Activated T-helper 17 cell treated with anti-CD3 and anti-CD28 coated beads, Interleukin-2, amount 50 U/mL, for 72 hours (primary cell): ENCODE data around the gene PALB2. TPM values are rescaled to one million over a fixed set of nuclear protein-coding genes. Genes with fewer than 3 reads are reported as not detected.
A peak's percentile ranks its signal among the peaks of the same experiment; 100 is the strongest.

Experiments used
- ATAC-seq: fragments of 150-1000 bp; cut with Tn5 transposase; replicated peaks from 2 replicates; pipeline ENCODE4 v1.10.0; 2021; ENCODE audit warnings: mild to moderate bottlenecking, moderate library complexity
- H3K27ac Mint-ChIP-seq: one replicate; pipeline ENCODE4 v1.8.0; 2022; ENCODE audit warnings: mixed read lengths
- H3K27me3 Mint-ChIP-seq: one replicate; pipeline ENCODE4 v1.8.0; 2022; ENCODE audit warnings: mixed read lengths
- H3K36me3 Mint-ChIP-seq: one replicate; pipeline ENCODE4 v1.8.0; 2022; ENCODE audit warnings: low read depth, mild to moderate bottlenecking, mixed read lengths
- H3K4me1 Mint-ChIP-seq: one replicate; pipeline ENCODE4 v1.8.0; 2022; ENCODE audit warnings: mixed read lengths
- H3K4me3 Mint-ChIP-seq: one replicate; pipeline ENCODE4 v1.8.0; 2022; ENCODE audit warnings: mild to moderate bottlenecking, mixed read lengths
- H3K9me3 Mint-ChIP-seq: one replicate; pipeline ENCODE4 v1.8.0; 2022; ENCODE audit warnings: mixed read lengths
- total RNA-seq, 2 donors: library from RNA; stranded (reverse); gene quantifications; one replicate each; pipeline ENCODE4 v1.2.3, GENCODE V29; 2022

PALB2 gene
- total RNA-seq, 2 donors from 2014 or later: 17.6 to 20.5 TPM

DNA sequence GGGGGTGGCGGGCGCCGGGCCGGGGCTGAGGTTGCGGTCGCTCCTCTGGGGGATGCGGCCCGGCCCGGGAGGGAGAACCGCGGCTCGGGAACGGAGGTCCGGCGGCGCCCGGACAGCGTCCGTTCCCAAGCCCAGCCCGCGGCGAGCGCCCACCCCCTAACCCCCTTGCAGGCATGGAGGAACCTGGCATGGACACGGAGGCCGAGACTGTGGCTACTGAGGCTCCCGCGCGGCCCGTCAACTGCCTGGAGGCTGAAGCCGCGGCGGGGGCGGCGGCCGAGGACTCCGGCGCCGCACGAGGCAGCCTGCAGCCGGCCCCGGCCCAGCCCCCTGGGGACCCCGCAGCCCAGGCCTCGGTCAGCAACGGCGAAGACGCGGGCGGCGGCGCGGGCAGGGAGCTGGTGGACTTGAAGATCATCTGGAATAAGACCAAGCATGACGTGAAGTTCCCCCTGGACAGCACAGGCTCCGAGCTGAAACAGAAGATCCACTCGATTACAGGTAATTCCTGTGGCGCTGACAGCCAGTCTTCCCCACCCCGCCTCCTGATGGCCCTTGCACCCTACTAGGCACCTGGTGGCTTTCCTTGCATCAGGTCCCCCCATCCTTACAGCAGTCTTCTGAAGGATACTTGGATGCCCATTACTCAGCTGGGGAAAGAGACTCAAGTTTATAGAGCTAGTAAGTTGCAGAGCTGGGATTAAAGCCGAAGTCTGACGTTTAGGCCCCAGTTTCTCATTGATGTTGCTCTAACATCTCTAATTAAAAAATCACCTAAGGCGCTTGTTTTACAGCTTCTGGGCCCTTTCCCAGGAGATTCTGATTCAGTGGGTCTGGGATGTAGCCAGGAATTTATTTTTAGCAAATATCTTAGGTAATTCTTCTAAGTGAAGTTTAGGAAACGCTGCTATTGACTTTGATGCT is 83.1 kb downstream of the PALB2 start:
- H3K4me3 Mint-ChIP-seq: peak overlapping the region; percentile 93
- ATAC-seq: peak; percentile 14
- peaks cover 68% of the 10 kb centered on the region for H3K36me3 Mint-ChIP-seq
- no peaks in the 10 kb centered on the region for H3K9me3 Mint-ChIP-seq
- H3K27me3 Mint-ChIP-seq: no peaks in the 10 kb centered on the region
- peak overlapping the region; percentile 95 for H3K27ac Mint-ChIP-seq
- peaks cover 8% of the 10 kb centered on the region for H3K4me1 Mint-ChIP-seq

DNA sequence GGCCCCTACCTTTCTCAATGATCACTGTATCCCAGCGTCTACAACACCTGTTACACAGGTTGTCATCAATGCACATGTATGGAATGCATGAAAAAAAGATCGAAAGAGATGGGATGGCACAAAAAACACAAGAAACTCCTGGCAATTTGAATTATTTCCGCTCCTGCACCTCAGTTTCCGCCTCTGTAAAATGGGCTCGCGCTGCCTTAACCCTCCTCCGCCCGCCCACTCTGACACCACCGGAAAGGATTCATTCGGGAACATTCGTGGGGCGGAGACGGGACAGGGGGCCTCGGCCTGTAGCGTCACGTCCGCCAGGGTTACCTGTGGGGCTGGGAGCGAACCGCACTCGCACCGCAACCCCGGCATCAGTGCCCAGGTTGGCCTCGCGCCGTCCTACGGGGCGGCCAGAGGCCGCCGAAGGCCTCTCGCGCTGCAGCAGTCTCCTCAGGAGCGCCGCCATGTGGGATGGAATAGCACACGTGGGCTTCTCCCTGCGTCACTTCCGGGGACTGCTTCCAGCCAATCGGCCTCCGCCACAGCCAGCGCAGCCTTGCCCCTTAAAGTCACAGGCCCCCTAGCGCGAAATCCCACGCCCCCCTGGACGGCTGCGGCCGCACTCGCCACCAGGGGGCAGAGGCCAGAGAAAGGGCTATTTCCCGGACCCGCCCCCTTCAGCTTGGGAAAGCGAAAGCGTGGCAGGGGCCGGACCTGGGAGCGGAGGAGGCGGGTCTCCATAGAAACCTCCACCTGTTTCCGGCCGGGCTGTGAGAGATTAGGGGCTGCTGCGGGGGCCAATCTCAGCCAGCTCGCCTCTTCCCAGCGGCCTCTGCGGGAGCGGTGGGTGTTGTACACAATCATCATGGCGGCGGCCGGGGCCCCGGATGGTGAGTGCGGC is 84.0 kb downstream of the PALB2 start, which contains the start of the genes EARS2 and UBFD1:
Gene EARS2 (minus strand): TSS at position 470 of the 898 bp plus-strand sequence. CDS start 7 bp downstream, at position 463.
Gene UBFD1 (plus strand): TSS at position 847 of the 898 bp plus-strand sequence. CDS start 16 bp downstream, at position 863.
- Mint-ChIP-seq H3K36me3 (peaks cover 68% of the 10 kb centered on the region), H3K27ac (peak within 1 kb of the TSS; percentile 95), H3K27me3 (no peaks in the 10 kb centered on the region), H3K9me3 (no peaks in the 10 kb centered on the region), H3K4me3 (peak within 1 kb of the TSS; percentile 93), H3K4me1 (peaks cover 8% of the 10 kb centered on the region)
- peak; percentile 94 for ATAC-seq

DNA sequence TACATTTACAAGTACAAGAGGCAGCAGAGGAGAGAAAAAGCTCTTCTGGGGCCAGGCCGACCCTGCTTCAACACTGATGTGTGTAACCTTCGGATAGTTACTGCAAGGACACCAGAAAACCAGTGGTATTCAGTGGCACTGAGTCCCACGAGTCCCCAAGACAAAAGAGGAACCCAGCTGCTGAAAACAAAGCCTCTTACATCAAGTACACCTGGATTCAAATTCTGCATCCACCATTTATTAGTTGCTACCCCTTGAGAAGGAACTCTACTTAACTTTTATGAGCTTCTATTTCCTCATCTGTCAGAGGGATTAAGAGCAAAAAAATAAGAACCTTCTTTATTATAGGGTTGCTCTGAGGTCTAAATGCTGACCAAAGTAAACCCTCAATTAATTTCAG is 86.6 kb downstream of the PALB2 start:
- peaks cover 6% of the 10 kb centered on the region for H3K4me1 Mint-ChIP-seq
- H3K4me3 Mint-ChIP-seq: no peak overlapping the region
- no peaks in the 10 kb centered on the region for H3K9me3 Mint-ChIP-seq
- H3K36me3 Mint-ChIP-seq: peaks cover 68% of the 10 kb centered on the region
- no peaks in the 10 kb centered on the region for H3K27me3 Mint-ChIP-seq
- no peak overlapping the region for H3K27ac Mint-ChIP-seq
- no peak for ATAC-seq

Other genes with a start within 250 kb of the PALB2 start
- gene COG7, start 188.1 kb downstream of the PALB2 start, total RNA-seq: 10 to 100 TPM; 21.2 to 29.4 TPM
- 100 to 1,000 TPM in 1 of 2 donors, 10 to 100 TPM in 1; 87.2 to 138 TPM for gene GGA2, start 130.8 kb downstream of the PALB2 start, total RNA-seq
- 10 to 100 TPM; 23.1 to 25.3 TPM for gene EARS2, start 84.0 kb downstream of the PALB2 start, total RNA-seq
- gene UBFD1, start 83.6 kb downstream of the PALB2 start, total RNA-seq: 10 to 100 TPM; 42.1 to 58.2 TPM
- 100 to 1,000 TPM in 1 of 2 donors, 10 to 100 TPM in 1; 76.9 to 152 TPM for gene NDUFAB1, start 45.0 kb downstream of the PALB2 start, total RNA-seq
- 10 to 100 TPM; 60.6 to 98.6 TPM for gene DCTN5, start 156 bp upstream of the PALB2 start, total RNA-seq
- 100 to 1,000 TPM in 1 of 2 donors, 10 to 100 TPM in 1; 64.0 to 104 TPM for gene PLK1, start 37.6 kb upstream of the PALB2 start, total RNA-seq
- gene ERN2, start 71.9 kb upstream of the PALB2 start, total RNA-seq: not detected
- gene CHP2, start 113.7 kb upstream of the PALB2 start, total RNA-seq: not detected
- gene PRKCB, start 194.7 kb upstream of the PALB2 start, total RNA-seq: 10 to 100 TPM; 76.0 to 87.7 TPM